NCI-H2107 treated with DMSO at 0.1 percent for 48 hours (cell line): ENCODE results near the gene GATA3.

Experiments
- DNase-seq: peaks from one replicate; lab custom pipeline; 2025; ENCODE audit not compliant: unreplicated experiment; lab: John Stamatoyannopoulos, UW

Gene GATA3

GRCh38 chr10:8063128-8063908 lies 8.8 kb downstream of the GATA3 start:
- no peak for DNase-seq

- no peak for DNase-seq
Measured at GRCh38 chr10:8063935-8064334, 9.4 kb downstream of the GATA3 start.

- no peak for DNase-seq
Measured at GRCh38 chr10:8064436-8064835, 9.9 kb downstream of the GATA3 start.

GRCh38 chr10:8065651-8066050 lies 11.2 kb downstream of the GATA3 start:
- no peak for DNase-seq

- DNase-seq, result no peak
Measured at GRCh38 chr10:8066124-8066523, 11.6 kb downstream of the GATA3 start.

DNA sequence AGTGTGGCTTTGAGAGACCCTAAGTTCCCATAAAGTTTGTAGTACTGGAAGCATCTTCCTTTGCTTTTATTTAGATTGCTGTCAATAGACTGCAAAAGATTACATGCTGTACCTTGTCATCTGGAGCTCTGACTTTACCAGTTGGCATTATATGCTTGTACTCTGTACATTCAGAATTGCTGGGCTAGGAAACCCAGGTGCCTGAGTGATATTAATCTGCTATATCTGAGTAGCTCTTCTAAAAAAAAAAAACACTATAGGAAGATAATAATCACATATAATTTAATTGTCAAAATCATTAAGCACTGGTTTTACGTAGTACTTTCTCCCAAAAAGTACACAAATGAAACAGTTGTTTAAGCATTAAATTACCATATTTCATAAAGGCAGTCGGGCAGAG lies 12.3 kb downstream of the GATA3 start:
- DNase-seq, result no peak

DNA sequence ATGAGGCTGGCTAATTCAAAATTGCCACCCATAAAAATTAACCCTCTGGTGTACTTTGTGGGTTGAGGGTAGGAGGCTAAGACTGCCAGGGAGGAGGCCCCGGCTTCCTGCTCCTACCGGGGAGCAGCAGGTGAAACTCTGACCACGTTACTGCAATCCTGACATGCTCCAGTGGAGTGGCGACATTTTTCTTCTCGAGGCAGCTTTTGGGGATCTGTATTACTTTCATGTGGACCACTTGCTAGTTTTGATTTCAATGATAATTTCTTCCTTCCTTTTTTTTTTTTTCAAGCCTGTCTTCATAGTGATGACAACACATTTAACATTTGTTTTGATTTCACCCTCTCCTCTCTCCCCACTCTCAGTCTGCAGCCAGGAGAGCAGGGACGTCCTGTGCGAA lies 14.6 kb downstream of the GATA3 start:
- no peak for DNase-seq

DNA sequence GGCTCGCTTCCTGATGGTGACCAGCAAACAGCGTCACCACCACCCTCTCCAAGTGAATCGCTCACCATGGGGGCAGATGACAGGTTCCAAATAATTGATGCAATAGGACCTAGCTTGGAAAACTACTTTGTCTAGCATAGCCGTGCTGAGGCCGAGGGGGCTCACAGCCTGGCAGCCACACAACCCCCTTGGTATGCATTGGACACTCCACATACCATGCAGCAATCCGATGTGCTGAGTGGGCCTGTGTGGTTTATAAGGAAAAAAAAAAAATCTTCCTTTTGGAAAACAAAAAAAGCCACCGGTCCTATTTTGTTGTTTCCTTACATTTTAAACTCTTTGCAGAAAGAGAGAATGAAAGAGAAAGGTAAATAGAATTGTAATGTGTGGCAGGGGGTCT lies 15.1 kb downstream of the GATA3 start:
- DNase-seq, result no peak

- no peak for DNase-seq
Measured at GRCh38 chr10:8070440-8070839, 16.0 kb downstream of the GATA3 start.

DNA sequence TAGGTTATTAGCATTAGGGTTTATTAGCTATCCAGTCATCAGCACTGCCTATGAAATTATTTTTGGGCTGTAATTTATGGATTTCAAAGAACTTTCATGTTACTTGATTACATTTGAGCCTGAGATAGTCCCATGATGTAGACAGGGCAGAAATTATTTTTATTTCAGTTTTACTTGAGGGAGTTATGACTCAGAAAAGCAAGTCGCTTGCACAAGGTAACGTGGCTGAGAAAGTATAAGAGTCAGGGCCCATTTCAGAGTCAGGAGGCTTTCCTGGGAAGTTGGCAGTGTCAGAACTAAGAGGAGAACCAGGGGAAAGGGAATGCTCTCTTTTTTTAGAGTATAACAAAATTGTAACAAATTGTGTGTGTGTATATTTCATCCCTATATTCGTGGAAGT lies 16.5 kb downstream of the GATA3 start:
- DNase-seq, result no peak

- DNase-seq, result no peak
Measured at GRCh38 chr10:8071666-8072065, 17.2 kb downstream of the GATA3 start.

DNA sequence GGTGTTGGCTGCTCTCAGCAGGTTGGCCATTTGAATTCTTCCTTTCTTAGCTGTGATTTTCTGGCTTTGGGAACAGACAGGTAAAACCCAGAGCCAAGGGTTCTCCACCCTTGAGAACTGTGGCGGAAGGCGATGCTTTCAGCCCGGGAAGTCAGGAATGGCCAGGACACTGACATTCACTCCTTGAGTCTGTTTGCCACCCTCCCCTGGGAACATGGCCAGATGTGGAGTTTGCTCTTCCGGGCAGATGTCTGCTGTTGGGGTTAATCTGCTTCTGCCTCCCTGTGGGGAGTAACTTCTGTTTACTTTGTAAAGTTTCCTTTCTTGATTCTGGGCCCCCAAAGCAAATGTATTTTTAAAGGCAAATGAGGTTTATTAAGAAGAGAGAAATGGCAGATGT lies 17.7 kb downstream of the GATA3 start:
- no peak for DNase-seq

GRCh38 chr10:8073691-8074416 lies 19.4 kb downstream of the GATA3 start:
- no peak for DNase-seq

DNA sequence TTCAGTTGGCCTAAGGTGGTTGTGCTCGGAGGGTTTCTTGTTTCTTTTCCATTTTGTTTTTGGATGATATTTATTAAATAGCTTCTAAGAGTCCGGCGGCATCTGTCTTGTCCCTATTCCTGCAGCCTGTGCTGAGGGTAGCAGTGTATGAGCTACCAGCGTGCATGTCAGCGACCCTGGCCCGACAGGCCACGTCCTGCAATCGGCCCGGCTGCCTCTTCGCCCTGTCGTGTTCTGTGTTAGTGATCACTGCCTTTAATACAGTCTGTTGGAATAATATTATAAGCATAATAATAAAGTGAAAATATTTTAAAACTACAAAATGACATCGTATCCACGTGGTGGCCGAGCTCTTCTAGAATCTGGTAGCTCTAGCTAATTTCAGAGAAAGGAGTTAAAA lies 20.4 kb downstream of the GATA3 start:
- DNase-seq, result no peak

GRCh38 chr10:8075282-8076260 lies 21.1 kb downstream of the GATA3 start:
- DNase-seq, result no peak

- DNase-seq, result no peak
Measured at GRCh38 chr10:8076933-8077332, 22.4 kb downstream of the GATA3 start.

- no peak for DNase-seq
Measured at GRCh38 chr10:8078027-8078426, 23.5 kb downstream of the GATA3 start.

DNA sequence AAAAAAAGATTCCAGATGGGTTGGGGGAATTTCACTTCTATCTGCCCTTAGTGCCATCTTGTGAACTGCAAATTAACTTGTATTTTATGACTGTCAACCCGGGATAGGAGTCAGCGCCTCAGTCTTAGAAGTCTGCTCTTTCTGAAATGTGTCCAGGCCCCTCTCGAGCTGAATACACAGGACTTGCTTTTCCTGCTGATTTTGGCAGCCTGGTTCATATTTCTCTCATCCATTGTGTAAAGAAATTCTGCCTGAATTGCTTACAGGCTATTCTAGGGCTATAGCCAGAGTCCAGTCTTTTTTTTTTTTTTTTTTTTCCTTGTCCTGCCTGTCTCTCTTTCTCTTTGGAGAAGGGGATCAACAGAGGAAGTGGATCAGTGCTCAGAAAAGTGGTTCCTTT lies 24.6 kb downstream of the GATA3 start:
- no peak for DNase-seq

- DNase-seq, result no peak
Measured at GRCh38 chr10:8084799-8085198, 30.3 kb downstream of the GATA3 start.

DNA sequence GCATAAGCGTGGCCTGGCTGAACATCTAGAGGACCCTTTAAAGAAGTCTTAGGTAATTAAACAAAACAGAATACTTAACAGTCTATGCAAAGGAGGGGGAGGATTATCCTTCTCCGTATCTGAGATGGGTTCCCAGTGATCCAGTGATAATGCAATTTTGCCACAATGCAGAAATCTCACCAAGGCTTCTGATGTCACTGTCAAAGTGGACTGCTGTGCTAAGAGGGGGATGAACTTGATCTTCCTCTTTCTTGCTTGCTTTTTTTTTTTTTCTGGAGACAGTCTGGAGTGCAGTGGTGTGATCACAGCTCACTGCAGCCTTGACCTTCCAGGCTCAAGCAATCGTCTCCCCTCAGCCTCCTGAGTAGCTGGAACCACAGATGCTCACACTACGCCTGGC lies 30.8 kb downstream of the GATA3 start:
- DNase-seq, result no peak

DNA sequence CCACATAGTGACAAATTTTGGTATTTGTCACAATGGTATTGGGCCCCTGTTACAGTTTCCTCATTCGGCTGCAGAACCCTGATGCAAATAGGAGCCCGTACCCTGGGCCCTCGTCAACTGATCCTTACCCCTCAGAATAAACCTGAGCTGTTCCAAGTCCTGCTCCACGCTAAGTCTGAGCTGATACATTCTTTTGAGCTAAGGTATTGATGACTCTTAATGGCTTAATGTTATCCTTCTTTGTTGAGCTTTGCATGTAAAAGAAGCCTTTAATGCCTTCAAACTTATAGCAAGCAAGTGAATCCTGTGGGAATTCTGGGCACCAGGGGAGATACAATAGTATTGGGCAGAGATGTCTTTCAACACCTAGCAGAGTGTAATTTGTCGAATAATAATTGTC lies 31.8 kb downstream of the GATA3 start:
- DNase-seq, result no peak

- DNase-seq, result no peak
Measured at GRCh38 chr10:8088504-8088903, 34.0 kb downstream of the GATA3 start.
